Upper lobe of right lung (tissue), 1 donor: ENCODE results near the gene PRAMEF14. TPM values are rescaled to one million over a fixed set of nuclear protein-coding genes. Genes with fewer than 3 reads are reported as not detected.
"Not testable (repeated sequence)": the region's sequence is repeated elsewhere in the genome, so short reads cannot be mapped to it uniquely, and the experiment has no call there.

Experiments
- ATAC-seq: fragments of 200-7000 bp; cut with Tn5 transposase; one replicate; pipeline ENCODE4 v1.9.1; 2020; ENCODE audit warnings: mild to moderate bottlenecking, moderate library complexity
- DNase-seq: peaks from one replicate; pipeline ENCODE4 v3.0.0-alpha.2; 2020
- H3K27ac ChIP-seq: fragments of 200-600 bp; one replicate; pipeline ENCODE4 v1.8.0; 2022
- H3K27me3 ChIP-seq: fragments of 200-600 bp; one replicate; pipeline ENCODE4 v1.8.0; 2022; ENCODE audit warnings: mild to moderate bottlenecking
- H3K36me3 ChIP-seq: fragments of 200-600 bp; one replicate; pipeline ENCODE4 v1.8.0; 2022
- H3K4me1 ChIP-seq: fragments of 200-600 bp; one replicate; pipeline ENCODE4 v1.8.0; 2022
- H3K4me3 ChIP-seq: fragments of 200-600 bp; one replicate; pipeline ENCODE4 v1.8.0; 2022; ENCODE audit warnings: mild to moderate bottlenecking
- H3K9me3 ChIP-seq: fragments of 200-600 bp; one replicate; pipeline ENCODE4 v1.8.0; 2022
- CTCF ChIP-seq: fragments of 200-600 bp; IDR thresholded peaks from one replicate; pipeline ENCODE4 v1.8.0; 2022; ENCODE audit warnings: antibody characterized with exemption
- intact Hi-C: fragments of 100-400 bp; cut with DNase I; formaldehyde crosslinking; loops from one replicate; pipeline ENCODE4 v1.11.0; 2022
- total RNA-seq: library from RNA; stranded (reverse); fragmentation: NEBNext Ultra II Directional; extraction: Animal tissue kit (Norgen Biotek cat#: 25700); gene quantifications from one replicate; pipeline ENCODE4 v1.2.1, GENCODE V29; 2021
- donor health status: DM: no; HTN: yes; CAD: no; lungs with severe emphysema.

Gene PRAMEF14
- total RNA-seq, 1 donor from 2014 or later: not detected

DNA sequence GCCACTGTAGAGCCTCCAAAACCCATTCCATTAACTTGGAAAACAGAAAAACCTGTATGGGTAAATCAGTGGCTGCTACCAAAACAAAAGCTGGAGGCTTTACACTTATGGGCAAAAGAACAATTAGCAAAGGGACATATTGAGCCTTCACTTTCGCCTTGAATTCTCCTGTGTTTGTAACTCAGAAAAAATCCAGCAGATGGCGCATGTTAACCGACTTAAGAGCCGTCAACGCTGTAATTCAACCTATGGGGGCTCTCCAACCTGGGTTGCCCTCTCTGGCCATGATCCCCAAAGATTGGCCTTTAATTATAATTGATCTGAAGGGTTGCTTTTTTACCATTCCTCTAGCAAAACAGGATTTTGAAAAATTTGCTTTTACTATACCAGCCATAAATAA lies 9.8 kb upstream of the PRAMEF14 start:
- ATAC-seq, DNase-seq: not testable (repeated sequence)

GRCh38 chr1:13354475-13354874 lies 7.5 kb upstream of the PRAMEF14 start:
- intact Hi-C loops, H3K27me3 ChIP-seq, DNase-seq, H3K9me3 ChIP-seq, H3K4me1 ChIP-seq, H3K4me3 ChIP-seq, H3K36me3 ChIP-seq, H3K27ac ChIP-seq: not testable (repeated sequence)
- ATAC-seq: peak; percentile 64

More for the DNA sequence above, 9.8 kb upstream of the PRAMEF14 start:
- H3K27me3 ChIP-seq, H3K36me3 ChIP-seq, intact Hi-C loops, H3K4me1 ChIP-seq, H3K27ac ChIP-seq, H3K9me3 ChIP-seq, H3K4me3 ChIP-seq: not testable (repeated sequence)
- peak; percentile 61 for TF ChIP-seq CTCF

DNA sequence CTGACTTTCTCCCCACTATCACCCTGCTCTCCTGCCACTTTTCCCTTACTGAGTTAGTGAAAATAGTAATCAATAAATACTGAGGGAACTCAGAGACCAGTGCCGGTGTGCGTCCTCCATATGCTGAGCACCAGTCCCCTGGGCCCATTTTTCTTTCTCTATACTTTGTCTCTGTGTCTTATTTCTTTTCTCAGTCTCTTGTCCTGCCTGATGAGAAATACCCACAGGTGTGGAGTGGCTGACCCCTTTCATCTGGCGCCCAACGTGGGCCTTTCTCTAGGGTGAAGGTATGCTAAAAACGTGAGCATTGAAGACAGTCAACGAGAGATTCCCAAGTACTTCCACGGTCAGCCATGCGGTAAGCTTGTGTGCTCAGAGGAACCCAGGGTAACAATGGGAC lies 6.5 kb upstream of the PRAMEF14 start:
- intact Hi-C loops, DNase-seq, H3K4me3 ChIP-seq, H3K27me3 ChIP-seq, ATAC-seq, H3K27ac ChIP-seq, H3K4me1 ChIP-seq, H3K9me3 ChIP-seq, H3K36me3 ChIP-seq: not testable (repeated sequence)

GRCh38 chr1:13342496-13342895 lies 4.4 kb downstream of the PRAMEF14 start:
- H3K4me1 ChIP-seq, H3K27me3 ChIP-seq, intact Hi-C loops, H3K9me3 ChIP-seq, DNase-seq, ATAC-seq, H3K27ac ChIP-seq, H3K36me3 ChIP-seq, H3K4me3 ChIP-seq: not testable (repeated sequence)

DNA sequence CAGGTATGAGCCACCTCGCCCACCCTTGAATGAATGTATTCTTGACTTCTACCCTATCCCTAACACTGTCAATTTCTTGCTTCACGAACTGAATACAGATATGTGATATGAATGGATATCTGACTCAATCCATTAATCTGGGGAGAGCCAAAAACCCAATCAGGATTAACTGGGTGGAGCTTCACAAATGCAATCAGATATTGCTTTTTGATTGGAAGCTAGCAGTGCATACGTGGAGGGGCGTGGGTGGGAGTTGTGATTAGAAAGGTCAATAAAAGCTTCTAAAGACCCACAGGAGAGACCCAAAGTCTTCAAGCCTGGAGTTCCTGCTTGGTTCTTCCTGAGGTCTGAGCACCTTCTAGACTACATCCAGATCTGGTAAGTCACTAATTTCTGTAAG lies 31.7 kb downstream of the PRAMEF14 start, which contains the start of gene PRAMEF15:
TSS of gene PRAMEF15 (plus strand) at position 301 of the 400 bp plus-strand sequence. CDS start 2,827 bp downstream, outside the sequence.
- H3K4me1 ChIP-seq, H3K4me3 ChIP-seq, intact Hi-C loops, H3K36me3 ChIP-seq, H3K27ac ChIP-seq, H3K9me3 ChIP-seq, DNase-seq, H3K27me3 ChIP-seq, ATAC-seq: not testable (repeated sequence)

GRCh38 chr1:13303239-13303638 lies 43.7 kb downstream of the PRAMEF14 start, which contains the start of gene PRAMEF33:
PRAMEF33 (plus strand) TSS chr1:13303539; CDS start chr1:13305955, 2,416 bp downstream.
- H3K9me3 ChIP-seq, intact Hi-C loops, H3K4me1 ChIP-seq, H3K27me3 ChIP-seq, ATAC-seq, H3K4me3 ChIP-seq, H3K36me3 ChIP-seq, H3K27ac ChIP-seq, DNase-seq: not testable (repeated sequence)

DNA sequence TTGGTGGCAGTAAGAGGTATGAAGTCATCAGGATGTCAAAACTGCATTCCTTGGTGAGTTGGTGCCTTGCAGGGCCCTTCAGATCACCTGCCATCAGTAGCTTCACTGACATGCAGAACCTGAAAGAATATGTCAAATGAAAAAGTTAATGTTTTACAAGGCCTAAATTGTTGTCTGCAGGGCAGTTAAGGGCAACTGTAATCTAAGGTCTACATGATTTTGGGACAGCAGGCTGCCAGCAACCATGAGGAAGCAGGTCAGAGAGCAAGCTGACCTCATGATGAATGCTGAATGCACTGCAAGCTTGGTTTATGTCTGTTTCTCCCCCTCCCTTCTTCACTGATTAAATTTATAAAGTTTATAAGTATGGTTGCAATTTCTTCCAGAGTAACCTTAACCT lies 44.7 kb downstream of the PRAMEF14 start:
- intact Hi-C loops, H3K4me3 ChIP-seq, DNase-seq, H3K9me3 ChIP-seq, ATAC-seq, H3K36me3 ChIP-seq, H3K27ac ChIP-seq, H3K4me1 ChIP-seq, H3K27me3 ChIP-seq: not testable (repeated sequence)

DNA sequence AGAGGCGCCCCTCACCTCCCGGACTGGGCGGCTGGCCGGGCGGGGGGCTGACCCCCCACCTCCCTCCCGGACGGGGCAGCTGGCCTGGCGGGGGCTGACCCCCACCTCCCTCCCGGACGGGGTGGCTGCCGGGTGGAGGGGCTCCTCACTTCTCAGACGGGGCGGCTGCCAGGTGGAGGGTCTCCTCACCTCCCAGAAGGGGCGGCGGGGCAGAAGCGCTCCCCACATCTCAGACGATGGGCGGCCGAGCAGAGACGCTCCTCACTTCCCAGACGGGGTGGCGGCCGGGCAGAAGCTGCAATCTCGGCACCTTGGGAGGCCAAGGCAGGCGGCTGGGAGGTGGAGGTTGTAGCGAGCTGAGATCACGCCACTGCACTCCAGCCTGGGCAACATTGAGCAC lies 48.2 kb downstream of the PRAMEF14 start:
- H3K36me3 ChIP-seq, H3K4me3 ChIP-seq, ATAC-seq, H3K4me1 ChIP-seq, H3K27me3 ChIP-seq, intact Hi-C loops, DNase-seq, H3K9me3 ChIP-seq, H3K27ac ChIP-seq: not testable (repeated sequence)

- DNase-seq, H3K27me3 ChIP-seq, H3K4me1 ChIP-seq, intact Hi-C loops, H3K36me3 ChIP-seq, H3K4me3 ChIP-seq, H3K9me3 ChIP-seq, ATAC-seq, H3K27ac ChIP-seq: not testable (repeated sequence)
Measured at GRCh38 chr1:13297216-13297931, 49.6 kb downstream of the PRAMEF14 start.

Other genes starting within 250 kb of the PRAMEF14 start
- not detected for gene HNRNPCL2, start 230.3 kb downstream of the PRAMEF14 start, total RNA-seq
- not detected for gene PRAMEF26, start 191.1 kb downstream of the PRAMEF14 start, total RNA-seq
- not detected for gene HNRNPCL4, start 181.5 kb downstream of the PRAMEF14 start, total RNA-seq
- not detected for gene PRAMEF9, start 175.3 kb downstream of the PRAMEF14 start, total RNA-seq
- not detected for gene PRAMEF13, start 145.7 kb downstream of the PRAMEF14 start, total RNA-seq
- gene PRAMEF18, start 121.0 kb downstream of the PRAMEF14 start, total RNA-seq: not detected
- gene PRAMEF5, start 92.9 kb downstream of the PRAMEF14 start, total RNA-seq: not detected
- gene PRAMEF8, start 62.0 kb downstream of the PRAMEF14 start, total RNA-seq: not detected
- not detected for gene PRAMEF33, start 43.6 kb downstream of the PRAMEF14 start, total RNA-seq
- gene PRAMEF15, start 31.6 kb downstream of the PRAMEF14 start, total RNA-seq: not detected
- gene PRAMEF19, start 24.8 kb upstream of the PRAMEF14 start, total RNA-seq: not detected
- gene PRAMEF17, start 42.5 kb upstream of the PRAMEF14 start, total RNA-seq: not detected
- gene PRAMEF20, start 63.3 kb upstream of the PRAMEF14 start, total RNA-seq: not detected
- 0.17 TPM for gene LRRC38, start 166.9 kb upstream of the PRAMEF14 start, total RNA-seq
- gene PDPN, start 236.7 kb upstream of the PRAMEF14 start, total RNA-seq: 47.0 TPM